Endothelial cell (in vitro differentiated cells): Measurements from ENCODE around the gene CATSPERD. TPM values are rescaled to one million over a fixed set of nuclear protein-coding genes. Genes with fewer than 3 reads are reported as not detected.

ENCODE experiments used
- DNase-seq: peaks from one replicate; pipeline ENCODE4 v3.0.0; 2021; ENCODE audit warnings: low spot score
- H3K27ac Mint-ChIP-seq: one replicate; pipeline ENCODE4 v1.8.0; 2021; ENCODE audit warnings: mixed read lengths, inconsistent platforms; ENCODE audit not compliant: unreplicated experiment
- H3K27me3 Mint-ChIP-seq: one replicate; pipeline ENCODE4 v1.8.0; 2021; ENCODE audit warnings: mild to moderate bottlenecking, moderate library complexity, mixed read lengths, inconsistent platforms; ENCODE audit not compliant: unreplicated experiment
- H3K36me3 Mint-ChIP-seq: one replicate; pipeline ENCODE4 v1.8.0; 2021; ENCODE audit warnings: mild to moderate bottlenecking, low read depth, mixed read lengths, inconsistent platforms; ENCODE audit not compliant: unreplicated experiment
- H3K4me1 Mint-ChIP-seq: one replicate; pipeline ENCODE4 v1.8.0; 2021; ENCODE audit warnings: mild to moderate bottlenecking, mixed read lengths, inconsistent platforms; ENCODE audit not compliant: unreplicated experiment
- H3K4me3 Mint-ChIP-seq: one replicate; pipeline ENCODE4 v1.8.0; 2021; ENCODE audit warnings: mild to moderate bottlenecking, mixed read lengths, inconsistent platforms; ENCODE audit not compliant: unreplicated experiment
- H3K9me3 Mint-ChIP-seq: one replicate; pipeline ENCODE4 v1.8.0; 2021; ENCODE audit warnings: mixed read lengths, inconsistent platforms; ENCODE audit not compliant: unreplicated experiment
- CTCF ChIP-seq: fragments of 200-600 bp; sonication (generic); IDR thresholded peaks from one replicate; pipeline ENCODE4 v1.5.0; 2021; ENCODE audit warnings: antibody characterized with exemption; ENCODE audit not compliant: unreplicated experiment
- total RNA-seq: library from RNA; stranded (reverse); fragmentation: NEBNext Ultra II Directional; extraction: Animal tissue kit (Norgen Biotek cat#: 25700); gene quantifications from one replicate; pipeline ENCODE4 v1.2.1, GENCODE V29; 2021; ENCODE audit not compliant: unreplicated experiment

CATSPERD gene
- total RNA-seq, 1 donor from 2014 or later: not detected

DNA sequence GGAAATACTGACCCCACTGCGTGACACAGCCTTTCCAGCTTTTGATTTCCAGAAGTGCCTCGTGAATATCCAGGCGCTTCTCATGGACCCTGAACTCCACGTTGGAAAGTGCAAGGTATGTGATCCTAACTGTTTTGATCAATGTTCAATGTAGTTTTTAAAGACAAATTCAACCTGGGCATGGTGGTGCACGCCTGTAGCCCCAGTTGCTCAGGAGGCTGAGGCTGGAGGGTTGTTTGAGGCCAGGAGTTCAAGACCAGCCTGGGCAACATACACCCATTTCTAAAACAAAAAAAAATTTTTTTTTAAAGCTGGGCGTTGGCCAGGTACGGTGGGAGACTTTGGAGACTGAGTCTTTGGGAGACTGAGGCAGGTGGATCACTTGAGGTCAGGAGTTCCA, 31.3 kb downstream of the CATSPERD start:
- no peaks in the 10 kb centered on the region for H3K4me1 Mint-ChIP-seq

DNA sequence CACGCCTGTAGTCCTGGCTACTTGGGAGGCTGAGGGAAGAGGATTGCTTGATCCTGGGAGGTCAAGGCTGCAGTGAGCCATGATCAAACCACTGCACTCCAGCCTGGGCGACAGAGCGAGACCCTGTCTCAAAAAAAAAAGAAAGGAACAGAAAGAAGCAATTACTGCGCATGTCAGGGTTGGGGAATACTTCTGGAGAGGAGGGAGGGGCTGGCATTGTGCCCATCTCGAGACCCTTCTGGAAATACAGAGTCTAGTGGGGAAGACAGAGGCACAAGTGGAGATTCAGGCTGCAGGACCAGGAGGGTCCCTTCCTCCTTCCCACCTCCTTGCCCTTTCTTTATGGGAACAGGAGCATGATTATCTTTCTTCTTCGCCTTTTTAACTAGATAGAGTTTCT, 33.3 kb downstream of the CATSPERD start:
- no peak for DNase-seq
- H3K27ac Mint-ChIP-seq: no peak overlapping the region
- no peaks in the 10 kb centered on the region for H3K4me1 Mint-ChIP-seq
- H3K9me3 Mint-ChIP-seq: no peaks in the 10 kb centered on the region
- no peaks in the 10 kb centered on the region for H3K36me3 Mint-ChIP-seq
- H3K4me3 Mint-ChIP-seq: no peak overlapping the region
- peaks cover 5% of the 10 kb centered on the region for H3K27me3 Mint-ChIP-seq
- TF ChIP-seq CTCF: no peak

More for the DNA sequence above, 31.3 kb downstream of the CATSPERD start:
- Mint-ChIP-seq H3K4me3 (no peak overlapping the region), H3K27me3 (peaks cover 5% of the 10 kb centered on the region), H3K27ac (no peak overlapping the region), H3K36me3 (no peaks in the 10 kb centered on the region), H3K9me3 (no peaks in the 10 kb centered on the region)
- no peak for TF ChIP-seq CTCF
- DNase-seq: no peak

GRCh38 chr19:5762608-5763217, 42.3 kb downstream of the CATSPERD start:
- no peaks in the 10 kb centered on the region for H3K36me3 Mint-ChIP-seq
- TF ChIP-seq CTCF: no peak
- H3K27ac Mint-ChIP-seq: no peak overlapping the region
- DNase-seq: no peak
- no peak overlapping the region for H3K4me3 Mint-ChIP-seq
- no peaks in the 10 kb centered on the region for H3K4me1 Mint-ChIP-seq
- H3K27me3 Mint-ChIP-seq: peaks cover 10% of the 10 kb centered on the region
- H3K9me3 Mint-ChIP-seq: no peaks in the 10 kb centered on the region

DNA sequence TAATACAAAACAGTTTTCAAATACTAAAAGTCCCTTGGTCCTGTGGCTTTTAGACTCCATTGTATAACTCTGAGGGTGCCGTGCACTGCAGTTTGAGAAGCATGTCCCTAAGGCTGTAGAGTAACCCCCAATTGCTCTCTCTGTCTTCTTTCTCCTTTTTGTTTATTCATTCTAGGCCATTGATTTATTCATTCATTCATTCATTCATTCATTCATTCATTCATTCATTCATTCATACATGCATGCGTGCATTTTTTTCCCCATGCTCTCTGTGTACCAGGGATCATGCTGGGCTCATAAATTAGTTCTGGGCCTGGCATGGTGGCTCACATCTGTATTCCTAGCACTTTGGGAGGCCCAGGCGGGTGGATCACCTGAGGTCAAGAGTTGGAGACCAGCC, 44.8 kb downstream of the CATSPERD start:
- Mint-ChIP-seq H3K9me3 (no peaks in the 10 kb centered on the region), H3K27ac (no peak overlapping the region), H3K27me3 (peaks cover 10% of the 10 kb centered on the region), H3K4me1 (no peaks in the 10 kb centered on the region), H3K4me3 (no peak overlapping the region), H3K36me3 (no peaks in the 10 kb centered on the region)
- no peak for TF ChIP-seq CTCF
- DNase-seq: no peak

GRCh38 chr19:5767949-5768348, 47.5 kb downstream of the CATSPERD start:
- H3K9me3 Mint-ChIP-seq: no peaks in the 10 kb centered on the region
- no peak for DNase-seq
- no peaks in the 10 kb centered on the region for H3K36me3 Mint-ChIP-seq
- no peaks in the 10 kb centered on the region for H3K4me1 Mint-ChIP-seq
- peak overlapping the region; percentile 65 for H3K4me3 Mint-ChIP-seq
- TF ChIP-seq CTCF: no peak
- no peak overlapping the region for H3K27ac Mint-ChIP-seq
- H3K27me3 Mint-ChIP-seq: peaks cover 2% of the 10 kb centered on the region
